ENCODE results near the gene CCL13.

Gene CCL13

GRCh38 chr17:34374457-34374856 is 18.2 kb downstream of the CCL13 start:
- no peak for TF ChIP-seq PPARA (CRISPR knock-in tag; IDR thresholded peaks at IDR 0.05; ENCODE audit: borderline replicate concordance)
- TF ChIP-seq ZFP30 (CRISPR knock-in tag; IDR thresholded peaks at IDR 0.05), result no peak
- no peak for TF ChIP-seq RARB (CRISPR knock-in tag; IDR thresholded peaks at IDR 0.05)
- TF ChIP-seq ZC3H10 (CRISPR knock-in tag; IDR thresholded peaks at IDR 0.05), result no peak
- no peak for TF ChIP-seq ISL1 (CRISPR knock-in tag; IDR thresholded peaks at IDR 0.05)
- TF ChIP-seq ZNF8 (CRISPR knock-in tag; IDR thresholded peaks at IDR 0.05), result no peak
- no peak for TF ChIP-seq CSRNP3 (CRISPR knock-in tag; IDR thresholded peaks at IDR 0.05)
- TF ChIP-seq SNAI2 (CRISPR knock-in tag; IDR thresholded peaks at IDR 0.05), result no peak
- no peak for TF ChIP-seq ESRRG (CRISPR knock-in tag; IDR thresholded peaks at IDR 0.05)
- no peak for TF ChIP-seq OSR1 (CRISPR knock-in tag; IDR thresholded peaks at IDR 0.05)
- TF ChIP-seq TOX (CRISPR knock-in tag; IDR thresholded peaks at IDR 0.05; ENCODE audit: borderline replicate concordance), result no peak
- no peak for TF ChIP-seq POU6F1 (CRISPR knock-in tag; IDR thresholded peaks at IDR 0.05; ENCODE audit: borderline replicate concordance, low read depth)
- no peak for TF ChIP-seq TSHZ2 (CRISPR knock-in tag; IDR thresholded peaks at IDR 0.05)
- no peak for TF ChIP-seq TCF4 (CRISPR knock-in tag; IDR thresholded peaks at IDR 0.05; ENCODE audit: borderline replicate concordance)
- no peak for TF ChIP-seq GLIS3 (CRISPR knock-in tag; IDR thresholded peaks at IDR 0.05)
- no peak for TF ChIP-seq CSDC2 (CRISPR knock-in tag; IDR thresholded peaks at IDR 0.05)
- TF ChIP-seq BACH2 (CRISPR knock-in tag; IDR thresholded peaks at IDR 0.05; ENCODE audit: borderline replicate concordance), result no peak
- no peak for ATAC-seq

GRCh38 chr17:34375426-34375997 is 19.2 kb downstream of the CCL13 start:
- no peak for TF ChIP-seq TCF4 (CRISPR knock-in tag; IDR thresholded peaks at IDR 0.05; ENCODE audit: borderline replicate concordance)
- no peak for ATAC-seq

GRCh38 chr17:34377078-34377823 is 21.0 kb downstream of the CCL13 start:
- TF ChIP-seq SNAI2 (CRISPR knock-in tag; IDR thresholded peaks at IDR 0.05), result no peak
- no peak for TF ChIP-seq ZNF8 (CRISPR knock-in tag; IDR thresholded peaks at IDR 0.05)
- no peak for TF ChIP-seq BACH2 (CRISPR knock-in tag; IDR thresholded peaks at IDR 0.05; ENCODE audit: borderline replicate concordance)
- no peak for TF ChIP-seq ESRRG (CRISPR knock-in tag; IDR thresholded peaks at IDR 0.05)
- no peak for TF ChIP-seq TCF4 (CRISPR knock-in tag; IDR thresholded peaks at IDR 0.05; ENCODE audit: borderline replicate concordance)
- no peak for TF ChIP-seq GLIS3 (CRISPR knock-in tag; IDR thresholded peaks at IDR 0.05)
- no peak for TF ChIP-seq ZFP3 (CRISPR knock-in tag; IDR thresholded peaks at IDR 0.05)
- no peak for TF ChIP-seq CSDC2 (CRISPR knock-in tag; IDR thresholded peaks at IDR 0.05)
- TF ChIP-seq ZNF70 (CRISPR knock-in tag; IDR thresholded peaks at IDR 0.05), result no peak
- TF ChIP-seq PATZ1 (CRISPR knock-in tag; IDR thresholded peaks at IDR 0.05; ENCODE audit: borderline replicate concordance), result no peak
- TF ChIP-seq ARNTL (CRISPR knock-in tag; IDR thresholded peaks at IDR 0.05; ENCODE audit: borderline replicate concordance, low read depth), result no peak
- no peak for TF ChIP-seq POU6F1 (CRISPR knock-in tag; IDR thresholded peaks at IDR 0.05; ENCODE audit: borderline replicate concordance, low read depth)
- TF ChIP-seq TOX (CRISPR knock-in tag; IDR thresholded peaks at IDR 0.05; ENCODE audit: borderline replicate concordance), result no peak
- no peak for TF ChIP-seq CREB5 (CRISPR knock-in tag; IDR thresholded peaks at IDR 0.05; ENCODE audit: low read depth)
- TF ChIP-seq ISL1 (CRISPR knock-in tag; IDR thresholded peaks at IDR 0.05), result no peak
- no peak for TF ChIP-seq PPARA (CRISPR knock-in tag; IDR thresholded peaks at IDR 0.05; ENCODE audit: borderline replicate concordance)
- no peak for TF ChIP-seq ZNF565 (CRISPR knock-in tag; conservative IDR thresholded peaks at IDR 0.05; ENCODE audit: low read depth)
- TF ChIP-seq OSR1 (CRISPR knock-in tag; IDR thresholded peaks at IDR 0.05), result no peak
- no peak for ATAC-seq

Data from SK-N-SH treated with all-trans-retinoic acid at 6 μM for 48 hours (cell line).